ENCODE measurements around the gene FAM53A. TPM values are rescaled to one million over a fixed set of nuclear protein-coding genes. Genes with fewer than 3 reads are reported as not detected.

FAM53A gene
- total and polyA plus RNA-seq, 2 of the 4 experiments (the other 2 are of a cell fraction): 2.0 to 3.1 TPM

GRCh38 chr4:1669270-1669669 is 14.8 kb downstream of the FAM53A start:
- no peak overlapping the region for H3K14ac ChIP-seq (replicated peaks; ENCODE audit: low read depth, low read length)
- H3K27me3 ChIP-seq (ENCODE audit: control insufficient read depth, insufficient read depth, low read length): no peaks in the 10 kb centered on the region
- no peak overlapping the region for H3K23ac ChIP-seq (ENCODE audit: low read depth, low read length)
- H4K20me1 ChIP-seq (ENCODE audit: insufficient read depth, low read length): no peaks in the 10 kb centered on the region
- H4K5ac ChIP-seq (ENCODE audit: low read depth, low read length): no peak overlapping the region
- WGBS, 2 experiments (ENCODE audit: extremely low coverage in 2 of 2, insufficient read length in 1 of 2): 87% methylated on average over 10 of the region's 12 CpGs; no CpG with 5 or more reads in 1 of the 2 experiments
- BruUV-seq (replicated peaks): no TSS peak
- dilution Hi-C loops (cut with HindIII; ENCODE audit: low sequenced_read_pairs, unreplicated experiment) (no loop called here), intact Hi-C loops (cut with micrococcal nuclease) (no loop called here), in situ Hi-C loops (cut with MboI; ENCODE audit: low sequenced_read_pairs) (no loop called here)
- H3K4ac ChIP-seq (ENCODE audit: low read depth, low read length): no peak overlapping the region
- no peaks in the 10 kb centered on the region for H3K4me1 ChIP-seq (ENCODE audit: control insufficient read depth, insufficient read depth, low read length)
- TF ChIP-seq MAZ (IDR thresholded peaks at IDR 0.05; ENCODE audit: borderline replicate concordance, low read depth, low read length) (no peak), POLR2A (IDR thresholded peaks at IDR 0.05; ENCODE audit: low read depth, low read length) (no peak), MXI1 (IDR thresholded peaks at IDR 0.05; ENCODE audit: borderline replicate concordance, low read depth, low read length) (no peak), NFE2L2 (IDR thresholded peaks at IDR 0.05; ENCODE audit: low read depth, low read length) (no peak), CHD1 (IDR thresholded peaks at IDR 0.05; ENCODE audit: low read depth, low read length) (no peak), USF2 (IDR thresholded peaks at IDR 0.05; ENCODE audit: low read depth, low read length) (no peak), CEBPB (IDR thresholded peaks at IDR 0.05; ENCODE audit: low read depth, low read length) (no peak), ELK1 (IDR thresholded peaks at IDR 0.05; ENCODE audit: borderline replicate concordance, low read depth, low read length) (no peak), MAFK (IDR thresholded peaks at IDR 0.05; ENCODE audit: low read depth, low read length) (no peak), BHLHE40 (IDR thresholded peaks at IDR 0.05; ENCODE audit: low read depth, low read length) (no peak)
- no peak overlapping the region for H4K8ac ChIP-seq (ENCODE audit: low read depth in 2 of 2, low read length in 2 of 2)
- no peaks in the 10 kb centered on the region for H3K79me1 ChIP-seq (ENCODE audit: low read depth in 1 of 2, low read length in 2 of 2)
- H4K91ac ChIP-seq (ENCODE audit: insufficient read depth, low read depth, low read length): no peak overlapping the region
- H3K56ac ChIP-seq (ENCODE audit: extremely low read depth, insufficient read depth, low read length): no peak overlapping the region
- H3K9me3 ChIP-seq (ENCODE audit: control insufficient read depth, insufficient read depth, low read length): no peaks in the 10 kb centered on the region
- no peak overlapping the region for H2AFZ ChIP-seq (replicated peaks; ENCODE audit: low read length, poor library complexity)
- no peak overlapping the region for H2BK120ac ChIP-seq (ENCODE audit: low read depth, low read length)
- H3K4me2 ChIP-seq (ENCODE audit: low read depth, low read length): no peak overlapping the region
- no peak overlapping the region for H2BK5ac ChIP-seq (ENCODE audit: low read depth, low read length, poor library complexity, severe bottlenecking)
- H2BK20ac ChIP-seq (ENCODE audit: low read depth, low read length): no peak overlapping the region
- H3K9me1 ChIP-seq (ENCODE audit: insufficient read depth, low read length): no peaks in the 10 kb centered on the region; the same call in 1 of the 2 replicates
- H3K36me3 ChIP-seq (ENCODE audit: control insufficient read depth, insufficient read depth, low read length): no peaks in the 10 kb centered on the region
- ChIA-PET POLR2A (ENCODE audit: unreplicated experiment) (no interaction called here), CTCF (no interaction called here)
- no peak overlapping the region for H3K27ac ChIP-seq (ENCODE audit: insufficient read depth, low read length)
- no peak for DNase-seq
- no peak overlapping the region for H3K4me3 ChIP-seq (ENCODE audit: insufficient read depth, low read depth, low read length)
- no peak overlapping the region for H2AK5ac ChIP-seq (ENCODE audit: low read depth, low read length)
- no peak overlapping the region for H3K9ac ChIP-seq (ENCODE audit: low read depth, low read length)
- H2BK15ac ChIP-seq (ENCODE audit: low read depth, low read length): no peak overlapping the region
- ATAC-seq (ENCODE audit: low read depth): no peak
- H3K18ac ChIP-seq (ENCODE audit: low read depth, low read length): no peak overlapping the region
- H2AK9ac ChIP-seq (replicated peaks; ENCODE audit: low read depth, low read length, poor library complexity): no peak overlapping the region
